ENCODE measurements around the gene TTLL11.
"Not testable (repeated sequence)": the region's sequence is repeated elsewhere in the genome, so short reads cannot be mapped to it uniquely, and the experiment has no call there.

TTLL11 gene

DNA sequence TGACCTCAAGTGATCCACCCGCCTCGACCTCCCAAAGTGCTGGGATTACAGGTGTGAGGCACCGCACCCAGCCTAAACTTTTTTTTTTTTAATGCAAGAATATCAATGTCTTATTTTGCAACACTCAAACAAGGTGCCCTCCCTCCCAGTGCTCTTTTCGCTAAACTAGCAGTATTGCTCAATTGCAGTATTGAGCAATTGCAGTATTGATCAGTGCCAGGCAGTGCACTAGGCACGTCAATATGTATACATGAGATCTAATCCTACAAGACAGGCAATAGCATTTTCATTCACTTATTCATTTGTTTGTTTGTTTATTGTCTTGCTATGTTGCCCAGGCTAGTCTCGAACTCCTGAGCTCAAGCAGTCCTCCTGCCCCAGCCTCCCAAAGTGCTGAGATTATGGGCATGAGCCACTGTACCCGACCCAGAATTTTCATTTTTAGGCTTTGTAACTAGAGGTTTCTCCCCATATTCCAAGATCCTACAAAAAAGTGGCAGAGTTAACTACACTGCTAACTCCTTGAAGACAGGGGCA lies 94.5 kb downstream of the TTLL11 start:
- no peak for DNase-seq

- DNase-seq: no peak
Observed at GRCh38 chr9:121997791-121998190, 95.3 kb downstream of the TTLL11 start.

DNA sequence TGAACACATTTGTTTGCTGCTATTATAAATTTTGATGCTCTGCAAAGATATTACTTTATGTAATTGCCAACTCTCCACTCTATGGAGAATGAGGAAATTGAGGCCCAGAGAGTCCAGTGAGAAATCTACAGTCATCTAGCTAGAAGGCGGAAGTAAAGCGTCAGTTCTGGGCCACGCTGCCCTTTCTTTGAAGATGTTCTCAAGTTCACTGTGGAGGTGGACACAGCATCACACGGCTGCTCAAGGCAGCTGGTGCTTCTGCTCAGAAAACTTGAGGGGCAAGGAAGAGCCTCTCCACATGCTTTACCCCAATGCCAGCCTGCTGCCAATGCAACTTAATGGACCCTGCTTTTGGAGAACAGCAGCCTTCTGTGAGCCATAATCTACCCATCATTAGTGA lies 96.3 kb downstream of the TTLL11 start:
- no peak for DNase-seq

DNA sequence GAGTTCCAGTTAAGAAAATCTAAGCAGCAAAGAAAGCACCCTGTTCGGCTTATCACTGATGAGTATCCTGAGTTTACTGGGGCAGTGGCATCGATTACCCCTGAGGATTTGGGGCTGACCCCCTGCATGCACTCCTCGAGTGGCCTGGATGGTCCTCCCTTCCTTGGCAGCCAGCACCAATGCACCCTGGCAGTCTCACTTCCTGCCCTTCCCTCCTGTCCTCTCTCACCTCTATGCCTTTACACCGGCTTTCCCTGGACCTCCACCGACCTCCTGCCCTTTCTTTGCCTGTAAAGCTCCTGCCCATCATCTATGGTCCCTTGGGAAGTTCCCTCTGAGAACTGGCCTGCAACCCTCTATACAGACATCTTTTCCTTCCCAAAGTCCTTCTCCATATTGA lies 97.1 kb downstream of the TTLL11 start:
- DNase-seq: no peak

- peak; percentile 53 for DNase-seq
Observed at GRCh38 chr9:121992571-121993212, 100.4 kb downstream of the TTLL11 start.

- no peak for DNase-seq
Observed at GRCh38 chr9:121991307-121991661, 101.8 kb downstream of the TTLL11 start.

DNA sequence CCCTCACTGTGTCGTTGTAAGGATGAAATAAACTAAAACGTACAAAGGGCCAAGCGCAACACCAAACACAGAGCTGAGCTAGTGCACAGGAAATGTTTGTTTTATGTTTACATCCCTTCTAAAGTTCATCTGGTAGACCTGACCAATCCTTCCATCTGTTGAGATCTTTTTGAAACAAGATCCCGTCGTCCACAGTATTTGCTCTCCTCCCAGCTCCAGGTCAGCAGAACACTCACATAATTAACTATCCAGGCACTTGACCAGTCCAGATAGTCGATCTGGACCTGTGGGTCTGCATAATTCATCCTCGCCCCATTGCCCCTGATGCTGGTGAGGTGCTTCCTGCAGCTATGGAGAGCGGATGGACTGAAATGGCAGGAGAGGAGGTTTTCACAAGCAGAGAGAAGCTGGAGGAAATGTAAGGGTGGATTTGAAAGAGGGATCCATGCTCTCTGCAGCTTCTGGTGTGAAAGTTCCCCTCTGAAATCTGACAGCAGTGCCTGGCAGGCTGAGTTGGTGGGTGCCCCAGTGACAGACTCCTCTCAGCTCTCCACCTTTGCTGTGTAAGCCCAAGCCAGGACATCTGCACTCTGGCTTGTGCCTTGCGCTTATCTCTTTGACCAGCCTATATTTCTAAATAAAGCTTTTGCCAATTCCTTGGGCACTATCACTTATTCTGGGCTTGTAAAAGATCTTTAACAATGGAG lies 102.4 kb downstream of the TTLL11 start:
- DNase-seq: no peak

DNA sequence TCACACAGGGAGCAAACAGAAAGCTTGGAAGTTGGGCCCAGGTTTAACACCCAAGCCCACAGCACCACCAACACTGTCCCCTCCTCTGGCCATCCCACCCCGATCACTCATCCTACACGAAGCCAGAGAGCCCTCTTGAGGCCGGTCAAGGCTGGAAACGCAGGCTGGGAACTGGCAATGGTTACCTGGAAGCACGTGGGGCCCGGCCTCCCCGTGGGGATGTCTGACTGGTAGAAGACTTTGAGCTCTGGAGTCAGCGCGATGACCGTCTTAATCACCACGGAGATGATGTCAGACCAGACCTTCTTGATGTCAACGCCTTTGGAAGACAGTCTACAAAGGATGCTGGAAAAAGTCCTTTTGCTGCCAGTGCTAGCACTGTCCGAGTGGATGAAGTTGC lies 104.1 kb downstream of the TTLL11 start:
- no peak for DNase-seq

DNA sequence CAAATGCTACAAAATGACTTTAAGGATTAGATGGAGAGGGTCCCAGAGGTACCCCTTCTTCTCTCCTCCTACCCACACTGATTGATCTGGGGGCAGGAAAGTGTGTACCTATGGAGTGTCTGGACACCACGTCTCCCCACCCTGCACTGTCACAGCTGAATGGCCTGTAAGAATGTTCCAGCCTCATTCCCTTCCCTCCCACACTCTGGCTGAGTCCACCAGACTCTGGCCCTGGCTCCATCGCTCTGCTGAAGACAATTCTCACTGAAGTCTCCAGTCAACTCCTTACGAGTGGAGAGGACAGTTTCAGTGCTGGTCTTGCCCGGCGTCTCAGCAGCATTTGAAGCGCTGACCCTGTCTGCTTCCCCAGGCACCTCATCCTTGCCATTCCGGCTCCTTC lies 105.8 kb downstream of the TTLL11 start:
- no peak for DNase-seq

DNA sequence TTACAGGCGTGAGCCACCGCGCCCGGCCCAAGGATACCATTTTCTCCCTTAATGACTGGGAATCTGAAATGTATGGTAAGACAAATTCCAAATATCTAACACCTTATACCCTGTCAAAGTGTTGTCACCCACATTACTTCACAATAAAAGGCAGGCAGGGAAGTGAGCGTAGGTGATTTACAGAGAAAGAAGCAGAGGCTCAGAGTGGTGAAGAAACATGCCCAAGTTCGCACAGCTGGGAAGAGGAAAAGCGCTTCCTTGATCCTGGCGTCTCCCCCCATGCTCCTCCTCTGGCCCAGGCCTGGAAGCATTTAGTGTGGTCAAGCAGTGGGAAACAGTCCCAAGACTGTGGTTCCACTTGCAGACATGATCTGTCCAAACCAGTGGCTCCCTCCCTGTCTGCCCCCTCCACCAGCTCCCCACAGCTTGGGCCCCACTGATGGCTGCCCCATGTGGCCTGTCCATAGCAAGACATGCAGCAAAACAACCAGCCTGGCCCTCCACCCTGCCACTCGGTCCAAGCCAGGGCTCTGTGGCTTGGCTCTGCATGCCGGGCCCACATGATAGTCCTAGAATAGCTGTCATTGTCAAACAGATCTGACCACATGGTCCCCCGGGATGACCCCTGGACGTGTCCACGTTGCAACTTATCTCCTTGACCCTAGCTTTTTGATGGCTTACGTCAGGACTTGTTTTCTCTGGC lies 107.2 kb downstream of the TTLL11 start:
- no peak for DNase-seq

- DNase-seq: no peak
Observed at GRCh38 chr9:121984726-121985402, 108.2 kb downstream of the TTLL11 start.

GRCh38 chr9:121983736-121984135 lies 109.4 kb downstream of the TTLL11 start:
- DNase-seq: no peak

GRCh38 chr9:121981118-121981883 lies 111.8 kb downstream of the TTLL11 start:
- DNase-seq: no peak

GRCh38 chr9:121980665-121981064 lies 112.4 kb downstream of the TTLL11 start:
- not testable (repeated sequence) for DNase-seq

GRCh38 chr9:121979736-121980135 lies 113.4 kb downstream of the TTLL11 start:
- DNase-seq: no peak

DNA sequence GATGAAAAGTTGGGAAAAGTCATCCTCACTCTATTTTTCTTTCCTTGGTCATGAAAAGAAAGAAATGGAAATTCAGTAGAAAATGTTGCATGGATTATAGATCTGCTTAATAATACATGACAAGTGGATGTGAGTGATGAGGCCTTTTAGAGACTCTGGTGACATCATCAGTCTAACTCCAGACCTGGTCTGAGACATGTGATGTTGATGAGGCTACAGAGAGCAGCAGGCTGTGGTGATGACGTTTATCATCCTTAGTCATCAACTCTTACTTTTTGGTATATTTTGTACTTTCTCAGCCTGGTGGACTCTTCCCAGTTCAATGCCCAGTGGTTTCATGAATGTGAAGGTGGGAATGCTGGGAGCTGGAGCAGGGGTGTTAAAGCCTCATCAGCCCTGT lies 116.4 kb downstream of the TTLL11 start:
- DNase-seq: no peak

DNA sequence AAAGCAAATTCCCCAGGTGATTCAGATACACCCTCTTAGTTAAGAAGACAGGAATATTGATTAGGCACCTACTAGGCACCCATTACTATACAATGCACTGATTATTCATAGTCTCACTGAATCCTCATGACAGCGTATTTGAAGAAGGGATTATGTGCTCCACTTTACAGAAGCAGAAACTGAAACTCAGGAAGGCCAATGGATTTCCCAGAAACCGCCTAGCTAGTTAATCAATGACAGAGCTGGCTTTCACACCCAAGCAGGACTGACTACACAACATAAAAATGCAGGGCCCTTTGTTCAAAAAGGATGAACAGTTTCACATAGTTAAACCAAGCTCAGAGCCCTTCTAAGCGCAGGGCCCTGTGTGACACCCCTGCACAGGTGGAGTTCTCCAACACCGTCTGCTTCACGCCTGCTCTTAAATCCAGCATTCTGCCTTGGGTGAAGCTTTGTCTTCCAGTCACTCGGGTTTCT lies 117.3 kb downstream of the TTLL11 start:
- DNase-seq: no peak

DNA sequence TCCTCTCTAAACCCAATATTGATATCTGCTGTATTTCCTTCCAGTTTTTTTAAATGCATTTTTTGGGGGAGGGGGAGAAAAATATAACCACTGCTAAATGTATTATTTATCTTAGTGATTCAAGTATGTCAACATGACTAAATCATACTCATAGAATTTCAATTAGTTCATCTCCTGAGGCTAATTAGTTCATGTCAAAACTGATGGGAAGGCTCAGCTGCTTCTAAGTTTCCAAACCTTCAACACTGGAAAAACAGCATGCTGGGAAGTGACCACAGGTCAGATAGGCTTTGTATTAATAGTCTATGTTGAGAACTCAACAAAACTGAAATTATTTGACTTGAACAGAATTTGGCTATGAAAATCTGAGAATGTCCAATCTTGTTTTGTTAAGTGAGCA lies 118.7 kb downstream of the TTLL11 start:
- DNase-seq: no peak

GRCh38 chr9:121972501-121972981 lies 120.6 kb downstream of the TTLL11 start:
- DNase-seq: no peak

GRCh38 chr9:121968056-121968455 lies 125.1 kb downstream of the TTLL11 start:
- DNase-seq: no peak

- no peak for DNase-seq
Observed at GRCh38 chr9:121966706-121967105, 126.4 kb downstream of the TTLL11 start.

DNA sequence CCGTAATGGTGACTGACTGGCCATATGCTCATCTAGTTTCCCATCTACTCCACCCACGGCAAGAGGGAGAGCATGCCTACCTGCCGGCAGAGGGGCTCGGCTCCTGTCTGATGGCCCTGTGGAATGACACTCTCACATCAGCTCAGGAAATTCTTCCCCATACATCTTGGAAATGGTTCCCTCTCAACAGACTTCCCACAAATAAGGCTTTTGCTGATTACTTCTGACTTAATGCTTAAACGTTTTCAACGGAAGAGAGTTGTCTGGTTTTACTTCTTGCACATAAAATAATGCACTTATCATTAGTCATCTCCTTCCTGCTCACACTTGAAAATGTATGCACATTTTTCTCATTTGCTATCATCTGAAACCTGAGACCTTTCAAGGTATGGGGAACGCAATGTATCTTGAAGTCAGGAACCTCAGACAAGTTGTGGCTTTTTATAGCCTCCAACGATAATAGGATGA lies 129.5 kb downstream of the TTLL11 start:
- no peak for DNase-seq

All from CD4-positive, alpha-beta T cell treated with Interleukin-4 for 1 hour (primary cell).